ENCODE results near the gene GMIP. TPM values are rescaled to one million over a fixed set of nuclear protein-coding genes. Genes with fewer than 3 reads are reported as not detected.

Gene GMIP
- total RNA-seq, 4 donors from 2014 or later: 12.9 to 23.5 (median 17.3) TPM

GRCh38 chr19:19597809-19598306 lies 45.6 kb downstream of the GMIP start:
- Histone ChIP-seq H3K9me3 (no peaks in the 10 kb centered on the region), H3K27ac (peak overlapping the region; percentile 62 to 87 (median 80)), H3K36me3 (no peaks in the 10 kb centered on the region), H3K4me1 (peaks cover 31 to 64% of the 10 kb centered on the region in 2 donors), H3K4me3 (replicated peaks in 1 of 3) (no peak overlapping the region), H3K27me3 (no peaks in the 10 kb centered on the region)
- intact Hi-C loops (cut with DNase I): no loop called here
- TF ChIP-seq CTCF (IDR thresholded peaks at IDR 0.05): no peak
- no peak for TF ChIP-seq POLR2A (IDR thresholded peaks at IDR 0.05)
- DNase-seq: no peak
- WGBS, 2 donors: 68 to 76% methylated on average over 8 of the region's 8 CpGs

- H3K4me1 ChIP-seq: peaks cover 23 to 55% of the 10 kb centered on the region in 2 donors
- peak overlapping the region; percentile 62 to 87 (median 80) for H3K27ac ChIP-seq
- H3K36me3 ChIP-seq: no peaks in the 10 kb centered on the region
- intact Hi-C loops (cut with DNase I): no loop called here
- H3K9me3 ChIP-seq: no peaks in the 10 kb centered on the region
- H3K27me3 ChIP-seq: no peaks in the 10 kb centered on the region
- TF ChIP-seq CTCF (IDR thresholded peaks at IDR 0.05) (no peak), POLR2A (IDR thresholded peaks at IDR 0.05) (peak in 1 of 2 donors; percentile 21)
- no peak overlapping the region for H3K4me3 ChIP-seq (replicated peaks in 1 of 3)
- WGBS, 2 donors: 20 to 36% methylated on average over 8 of the region's 8 CpGs
- DNase-seq: peak; percentile 89 to 92
Observed at GRCh38 chr19:19595171-19595701, 48.2 kb downstream of the GMIP start.

- Histone ChIP-seq H3K9me3 (no peaks in the 10 kb centered on the region), H3K4me1 (peaks cover 23 to 55% of the 10 kb centered on the region in 2 donors), H3K4me3 (replicated peaks in 1 of 3) (no peak overlapping the region), H3K27ac (peak overlapping the region; percentile 62 to 87 (median 80)), H3K36me3 (no peaks in the 10 kb centered on the region), H3K27me3 (no peaks in the 10 kb centered on the region)
- intact Hi-C loops (cut with DNase I): no loop called here
- WGBS, 2 donors: 96 to 99% methylated on average over 4 of the region's 4 CpGs
- TF ChIP-seq CTCF (IDR thresholded peaks at IDR 0.05): no peak
- no peak for TF ChIP-seq POLR2A (IDR thresholded peaks at IDR 0.05)
- DNase-seq: no peak
Observed at GRCh38 chr19:19594381-19594780, 49.1 kb downstream of the GMIP start.

GRCh38 chr19:19592690-19593089 lies 50.8 kb downstream of the GMIP start:
- H3K9me3 ChIP-seq: no peaks in the 10 kb centered on the region
- DNase-seq: no peak
- intact Hi-C loops (cut with DNase I): no loop called here
- TF ChIP-seq CTCF (IDR thresholded peaks at IDR 0.05) (no peak), POLR2A (IDR thresholded peaks at IDR 0.05) (no peak)
- 93 to 97% methylated on average over 9 to 10 of the region's 10 CpGs for WGBS, 2 donors
- H3K4me1 ChIP-seq: peaks cover 23 to 52% of the 10 kb centered on the region in 2 donors
- H3K36me3 ChIP-seq: no peaks in the 10 kb centered on the region
- no peak overlapping the region for H3K4me3 ChIP-seq (replicated peaks in 1 of 3)
- H3K27ac ChIP-seq: peak overlapping the region in 1 of 3 donors; percentile 38
- no peaks in the 10 kb centered on the region for H3K27me3 ChIP-seq

- Histone ChIP-seq H3K36me3 (no peaks in the 10 kb centered on the region), H3K4me1 (peaks cover 27 to 39% of the 10 kb centered on the region in 2 donors), H3K4me3 (replicated peaks in 1 of 3) (no peak overlapping the region), H3K27me3 (no peaks in the 10 kb centered on the region), H3K27ac (peak overlapping the region; percentile 7 to 55 (median 12)), H3K9me3 (no peaks in the 10 kb centered on the region)
- intact Hi-C loops (cut with DNase I): no loop called here
- TF ChIP-seq POLR2A (IDR thresholded peaks at IDR 0.05) (no peak), CTCF (IDR thresholded peaks at IDR 0.05) (no peak)
- 30 to 42% methylated on average over 13 of the region's 13 CpGs for WGBS, 2 donors
- DNase-seq: peak; percentile 53 to 58
Observed at GRCh38 chr19:19591133-19591825, 52.2 kb downstream of the GMIP start.

Data from thyroid gland (tissue), 4 donors.